Esophagus squamous epithelium (tissue), 5 donors: Measurements from ENCODE around the gene LINC00305. TPM values are rescaled to one million over a fixed set of nuclear protein-coding genes. Genes with fewer than 3 reads are reported as not detected.

ENCODE experiments used
- DNase-seq: peaks from one replicate; lab custom pipeline; 2025; lab: John Stamatoyannopoulos, UW
- H3K27ac ChIP-seq, 4 donors: fragments of 200-600 bp; sonication (generic); one replicate each; pipeline ENCODE4 v1.5.1; 2016 to 2019; ENCODE audit warnings: mild to moderate bottlenecking in 1 of 4
- H3K27me3 ChIP-seq, 4 donors: fragments of 200-600 bp; sonication (generic); 1 replicate in 3 of 4; 2 replicates in 1 of 4; pipeline versions ENCODE4 v1.5.1 to v1.6.0; 2017 to 2021; ENCODE audit warnings: antibody characterized with exemption in 1 of 4
- H3K36me3 ChIP-seq, 3 donors: fragments of 200-600 bp; sonication (generic); one replicate each; pipeline ENCODE4 v1.5.1; 2016 to 2019
- H3K4me1 ChIP-seq, 3 donors: fragments of 200-600 bp; sonication (generic); one replicate each; pipeline ENCODE4 v1.5.1; 2017 to 2019
- H3K4me3 ChIP-seq, 4 donors: fragments of 200-600 bp; sonication (generic); 1 replicate in 3 of 4; 2 replicates in 1 of 4; pipeline ENCODE4 v1.5.1; 2016 to 2019; ENCODE audit warnings: mild to moderate bottlenecking in 2 of 4, moderate library complexity in 1 of 4
- H3K9me3 ChIP-seq, 3 donors: fragments of 200-600 bp; sonication (generic); one replicate each; pipeline ENCODE4 v1.5.1; 2016 to 2019
- CTCF ChIP-seq, 6 experiments: fragments of 450-650 bp in 4 of 6; fragments of 200-600 bp in 2 of 6; sonication (generic) in 2 of 6; IDR thresholded peaks; one replicate each; pipeline ENCODE4 v1.5.1; 2016 to 2019; ENCODE audit warnings: antibody characterized with exemption in 6 of 6, mild to moderate bottlenecking in 4 of 6, moderate library complexity in 4 of 6
- POLR2A ChIP-seq, 4 donors: fragments of 450-650 bp; IDR thresholded peaks; one replicate each; pipeline ENCODE4 v1.6.1; 2017; ENCODE audit warnings: antibody characterized with exemption in 4 of 4, mild to moderate bottlenecking in 4 of 4, moderate library complexity in 3 of 4
- WGBS, 2 donors: methylation state at CpG; one replicate each; pipeline ENCODE4 v1.1.5; 2018; 5-methylcytosine and 5-hydroxymethylcytosine counted together
- intact Hi-C: fragments of 100-400 bp; cut with DNase I; formaldehyde crosslinking; loops from one replicate; pipeline ENCODE4 v1.15.0; 2022
- total RNA-seq, 4 donors: library from RNA; depleted of rRNA; stranded (reverse); fragments of >200 nt; gene quantifications; one replicate each; pipeline ENCODE4 v1.1.0, GENCODE V29; 2016
- donor health status: DM: yes; HTN: yes; CAD: no.

LINC00305 gene
- total RNA-seq, 4 donors from 2014 or later, result not detected

GRCh38 chr18:64082513-64082912 lies 66.4 kb downstream of the LINC00305 start:
- DNase-seq, result no peak
- intact Hi-C loops, result no loop called here
- no peaks in the 10 kb centered on the region for H3K4me1 ChIP-seq
- TF ChIP-seq POLR2A (IDR thresholded peaks at IDR 0.05) (no peak), CTCF (IDR thresholded peaks at IDR 0.05) (no peak)
- no peaks in the 10 kb centered on the region for H3K9me3 ChIP-seq
- H3K27me3 ChIP-seq, result no peaks in the 10 kb centered on the region
- no peak overlapping the region for H3K4me3 ChIP-seq
- H3K36me3 ChIP-seq, result no peaks in the 10 kb centered on the region
- H3K27ac ChIP-seq, result no peak overlapping the region

- Histone ChIP-seq H3K4me3 (no peak overlapping the region), H3K9me3 (no peaks in the 10 kb centered on the region), H3K36me3 (no peaks in the 10 kb centered on the region), H3K4me1 (no peaks in the 10 kb centered on the region), H3K27ac (no peak overlapping the region), H3K27me3 (no peaks in the 10 kb centered on the region)
- TF ChIP-seq POLR2A (IDR thresholded peaks at IDR 0.05) (no peak), CTCF (IDR thresholded peaks at IDR 0.05) (no peak)
- intact Hi-C loops, result no loop called here
- no peak for DNase-seq
- WGBS, 2 donors, result 50 to 80% methylated on average over 1 of the region's 1 CpG
Observed at GRCh38 chr18:64082054-64082453, 66.8 kb downstream of the LINC00305 start.

- 50 to 56% methylated on average over 4 of the region's 4 CpGs for WGBS, 2 donors
- Histone ChIP-seq H3K27ac (no peak overlapping the region), H3K4me1 (no peaks in the 10 kb centered on the region), H3K4me3 (no peak overlapping the region), H3K36me3 (no peaks in the 10 kb centered on the region), H3K9me3 (no peaks in the 10 kb centered on the region), H3K27me3 (no peaks in the 10 kb centered on the region)
- TF ChIP-seq POLR2A (IDR thresholded peaks at IDR 0.05), result no peak
- no peak for TF ChIP-seq CTCF (IDR thresholded peaks at IDR 0.05)
- DNase-seq, result no peak
- intact Hi-C loops, result no loop called here
Observed at GRCh38 chr18:64073971-64074370, 74.9 kb downstream of the LINC00305 start.

- WGBS, 2 donors, result 22 to 25% methylated on average over 2 to 3 of the region's 3 CpGs
Observed at GRCh38 chr18:64055019-64055418, 93.9 kb downstream of the LINC00305 start.

GRCh38 chr18:64053246-64053645 lies 95.6 kb downstream of the LINC00305 start:
- no peaks in the 10 kb centered on the region for H3K4me1 ChIP-seq

More at GRCh38 chr18:64055019-64055418, 93.9 kb downstream of the LINC00305 start:
- Histone ChIP-seq H3K9me3 (no peaks in the 10 kb centered on the region), H3K36me3 (no peaks in the 10 kb centered on the region), H3K27ac (no peak overlapping the region), H3K4me3 (no peak overlapping the region), H3K4me1 (no peaks in the 10 kb centered on the region), H3K27me3 (no peaks in the 10 kb centered on the region)
- TF ChIP-seq CTCF (IDR thresholded peaks at IDR 0.05) (no peak), POLR2A (IDR thresholded peaks at IDR 0.05) (no peak)
- DNase-seq, result no peak
- intact Hi-C loops, result no loop called here

More at GRCh38 chr18:64053246-64053645, 95.6 kb downstream of the LINC00305 start:
- intact Hi-C loops, result no loop called here
- Histone ChIP-seq H3K9me3 (no peaks in the 10 kb centered on the region), H3K27ac (no peak overlapping the region), H3K4me3 (no peak overlapping the region), H3K36me3 (no peaks in the 10 kb centered on the region), H3K27me3 (no peaks in the 10 kb centered on the region)
- no peak for DNase-seq
- 35 to 58% methylated on average over 1 of the region's 1 CpG for WGBS, 2 donors
- TF ChIP-seq CTCF (IDR thresholded peaks at IDR 0.05), result no peak
- no peak for TF ChIP-seq POLR2A (IDR thresholded peaks at IDR 0.05)
